Activated effector memory CD4-positive, alpha-beta T cell treated with anti-CD3 and anti-CD28 coated beads, Interleukin-2, amount 50 U/mL, for 16 hours (primary cell): Measurements from ENCODE around the gene SREBF1.

Experiments
- DNase-seq: peaks from one replicate; pipeline ENCODE4 v3.0.0-alpha.2; 2020

Gene SREBF1

GRCh38 chr17:17822616-17823015, 14.2 kb downstream of the SREBF1 start:
- DNase-seq: no peak

- no peak for DNase-seq
These were observed 14.6 kb downstream of the SREBF1 start for GRCh38 chr17:17822189-17822588.

- DNase-seq: no peak
These were observed 16.2 kb downstream of the SREBF1 start for GRCh38 chr17:17820463-17821158.

- no peak for DNase-seq
These were observed 16.7 kb downstream of the SREBF1 start for GRCh38 chr17:17820046-17820445.

DNA sequence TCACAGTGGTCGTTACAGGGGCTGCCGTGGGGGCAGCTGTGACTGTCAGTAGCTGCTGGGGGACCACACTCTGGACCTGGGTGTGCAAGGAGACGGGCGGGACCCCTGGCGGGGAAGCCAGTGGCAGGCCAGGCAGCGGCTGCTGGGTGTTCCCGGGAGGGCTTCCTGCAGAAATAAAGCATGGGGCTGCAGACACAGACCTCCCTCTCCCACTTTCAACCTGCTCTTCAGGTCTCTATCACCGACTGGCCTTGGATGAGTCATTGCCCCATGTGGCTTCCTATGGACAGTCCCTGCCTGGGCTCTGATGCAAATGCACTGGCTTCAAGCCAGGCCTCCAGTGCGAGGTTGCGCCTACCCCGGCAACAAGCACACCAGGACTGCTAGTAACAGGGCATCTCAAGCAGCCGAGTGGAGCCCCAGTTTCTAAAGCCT, 17.2 kb downstream of the SREBF1 start:
- DNase-seq: peak; percentile 87

- DNase-seq: no peak
These were observed 17.7 kb downstream of the SREBF1 start for GRCh38 chr17:17819111-17819510.

DNA sequence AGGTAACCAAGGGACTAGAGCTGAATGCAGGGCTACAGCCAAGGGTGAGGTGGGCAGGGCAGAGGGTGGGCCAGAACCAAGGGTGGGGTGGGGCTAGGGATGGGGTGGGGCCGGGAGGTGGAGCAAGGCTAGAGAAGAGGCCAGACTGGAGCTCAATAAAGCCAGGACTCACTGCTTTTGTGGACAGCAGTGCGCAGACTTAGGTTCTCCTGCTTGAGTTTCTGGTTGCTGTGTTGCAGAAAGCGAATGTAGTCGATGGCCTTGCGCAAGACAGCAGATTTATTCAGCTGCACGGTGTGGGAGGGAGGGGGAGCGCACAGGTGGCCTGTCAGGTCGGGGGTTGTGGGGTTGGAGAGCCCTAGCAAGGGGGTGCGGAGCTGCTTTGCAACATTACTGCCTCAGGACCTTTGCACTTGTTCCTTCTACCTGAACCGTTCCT, 18.7 kb downstream of the SREBF1 start:
- no peak for DNase-seq

DNA sequence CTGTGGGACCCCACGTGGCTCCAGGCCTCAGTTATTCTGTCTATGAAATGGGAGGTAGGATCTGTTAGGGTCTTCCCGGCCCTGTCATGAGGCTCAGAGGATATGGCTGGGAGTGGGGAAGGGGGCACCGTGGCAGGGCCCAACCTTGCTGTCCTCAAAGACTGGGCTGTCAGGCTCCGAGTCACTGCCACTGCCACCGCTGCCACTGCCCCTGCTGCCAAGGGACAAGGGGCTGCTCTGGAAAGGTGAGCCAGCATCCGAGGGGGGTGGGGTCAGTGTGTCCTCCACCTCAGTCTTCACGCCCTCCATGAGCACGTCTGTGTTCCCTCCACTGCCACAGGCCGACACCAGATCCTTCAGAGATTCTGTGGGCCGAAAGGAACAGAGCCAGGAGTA, 19.2 kb downstream of the SREBF1 start:
- DNase-seq: no peak

GRCh38 chr17:17816831-17817551, 19.8 kb downstream of the SREBF1 start:
- no peak for DNase-seq

DNA sequence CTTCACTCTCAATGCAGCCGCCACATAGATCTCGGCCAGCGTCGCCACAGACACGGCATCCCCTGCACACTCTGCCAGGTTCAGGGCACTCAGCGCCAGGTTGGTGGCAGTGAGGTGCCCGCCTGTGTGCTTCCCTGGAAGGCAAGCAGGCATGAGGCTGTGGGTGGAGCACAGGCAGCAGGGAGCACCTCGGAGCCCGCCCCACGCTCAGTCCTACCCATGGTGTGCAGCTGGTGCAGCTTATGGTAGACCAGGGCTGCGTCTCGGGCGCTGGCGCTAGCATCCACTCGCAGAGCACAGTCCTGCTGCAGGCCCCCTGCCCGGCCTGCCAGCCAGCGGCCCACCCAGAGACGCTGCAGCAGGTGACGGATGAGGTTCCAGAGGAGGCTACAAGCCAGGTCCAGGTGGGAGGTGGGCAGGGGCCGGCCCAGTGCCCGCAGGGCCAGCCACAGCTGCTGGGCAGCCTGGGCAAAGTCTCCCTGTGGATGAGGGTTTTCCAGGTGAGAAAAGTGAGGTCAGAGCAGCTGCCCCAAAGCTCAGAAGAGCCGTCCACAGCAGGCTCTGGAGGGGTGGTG, 20.5 kb downstream of the SREBF1 start:
- DNase-seq: no peak

- DNase-seq: no peak
These were observed 21.2 kb downstream of the SREBF1 start for GRCh38 chr17:17815436-17816200.

- DNase-seq: no peak
These were observed 21.8 kb downstream of the SREBF1 start for GRCh38 chr17:17815062-17815406.

DNA sequence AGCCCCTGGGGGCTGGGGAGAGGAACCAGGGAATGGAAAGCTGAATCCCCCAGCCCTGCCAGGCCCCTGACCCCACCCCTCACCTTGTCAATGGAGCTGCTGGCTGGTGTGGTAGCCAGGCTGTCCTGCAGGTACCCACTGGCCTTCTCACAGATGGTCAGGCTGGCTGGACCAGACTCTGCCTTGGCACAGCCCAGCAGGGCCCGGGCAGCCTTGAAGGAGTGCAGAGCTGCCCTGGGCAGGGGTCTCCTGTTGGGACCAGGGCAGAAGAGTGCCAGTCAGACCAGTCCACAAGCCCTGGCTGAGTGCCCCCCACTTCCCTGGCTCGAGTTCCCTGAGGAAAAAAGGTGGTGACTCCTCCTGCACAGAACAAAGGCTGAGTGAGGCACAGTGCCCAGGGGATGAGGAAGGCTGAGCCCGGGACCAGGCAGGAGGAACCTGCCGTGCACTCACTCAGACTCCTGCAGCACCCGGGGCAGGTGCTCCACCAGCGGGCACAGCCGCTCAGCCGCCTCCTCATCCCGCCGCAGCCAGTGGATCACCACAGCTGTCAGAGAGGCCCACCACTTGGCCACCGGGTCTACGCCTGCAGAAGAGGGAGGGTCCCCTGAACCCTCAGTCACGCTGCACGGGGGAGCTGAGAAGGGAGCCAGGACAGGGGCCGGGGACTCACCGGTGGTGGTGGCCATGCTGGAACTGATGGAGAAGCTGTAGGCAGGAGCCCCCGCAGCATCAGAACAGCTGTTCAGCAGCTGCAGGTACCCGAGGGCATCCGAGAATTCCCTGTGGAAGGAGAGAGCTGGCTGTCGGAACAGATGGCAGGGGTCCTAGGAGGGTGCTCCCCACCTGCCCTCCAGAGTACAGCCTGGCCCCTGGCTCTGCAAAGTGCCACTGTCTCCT, 22.4 kb downstream of the SREBF1 start:
- DNase-seq: no peak

- no peak for DNase-seq
These were observed 23.1 kb downstream of the SREBF1 start for GRCh38 chr17:17813725-17814095.

DNA sequence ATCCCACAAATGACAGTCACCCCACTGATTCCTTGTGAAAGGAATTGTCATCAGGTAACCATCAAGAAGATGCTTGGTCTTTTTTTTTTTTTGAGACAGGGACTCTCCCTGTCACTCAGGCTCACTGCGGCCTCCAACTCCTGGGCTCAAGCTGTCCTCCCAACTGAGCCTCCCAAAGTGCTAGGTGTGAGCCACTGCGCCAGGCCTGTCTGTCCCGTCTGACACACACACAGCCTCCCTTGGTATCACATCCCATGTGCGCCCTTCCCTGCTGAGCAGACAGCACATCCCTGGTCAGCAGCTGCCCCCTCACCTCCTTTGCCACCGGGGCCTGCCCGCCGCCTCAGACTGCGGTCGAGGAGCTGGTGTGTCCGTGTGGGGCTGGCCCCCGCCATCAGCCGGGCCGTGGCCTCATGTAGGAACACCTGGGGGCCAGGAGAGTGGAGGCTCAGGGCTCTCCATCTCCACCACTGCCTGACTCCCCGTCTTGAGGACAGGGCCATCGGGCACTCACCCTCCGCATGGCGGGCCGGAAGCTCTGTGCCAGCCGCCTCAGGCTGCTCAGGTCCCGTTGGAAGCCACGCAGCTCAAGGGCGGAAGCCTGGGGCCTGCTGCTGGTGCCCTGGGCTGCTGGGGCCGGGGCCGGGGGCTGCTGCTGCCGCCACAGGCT, 23.6 kb downstream of the SREBF1 start:
- no peak for DNase-seq

DNA sequence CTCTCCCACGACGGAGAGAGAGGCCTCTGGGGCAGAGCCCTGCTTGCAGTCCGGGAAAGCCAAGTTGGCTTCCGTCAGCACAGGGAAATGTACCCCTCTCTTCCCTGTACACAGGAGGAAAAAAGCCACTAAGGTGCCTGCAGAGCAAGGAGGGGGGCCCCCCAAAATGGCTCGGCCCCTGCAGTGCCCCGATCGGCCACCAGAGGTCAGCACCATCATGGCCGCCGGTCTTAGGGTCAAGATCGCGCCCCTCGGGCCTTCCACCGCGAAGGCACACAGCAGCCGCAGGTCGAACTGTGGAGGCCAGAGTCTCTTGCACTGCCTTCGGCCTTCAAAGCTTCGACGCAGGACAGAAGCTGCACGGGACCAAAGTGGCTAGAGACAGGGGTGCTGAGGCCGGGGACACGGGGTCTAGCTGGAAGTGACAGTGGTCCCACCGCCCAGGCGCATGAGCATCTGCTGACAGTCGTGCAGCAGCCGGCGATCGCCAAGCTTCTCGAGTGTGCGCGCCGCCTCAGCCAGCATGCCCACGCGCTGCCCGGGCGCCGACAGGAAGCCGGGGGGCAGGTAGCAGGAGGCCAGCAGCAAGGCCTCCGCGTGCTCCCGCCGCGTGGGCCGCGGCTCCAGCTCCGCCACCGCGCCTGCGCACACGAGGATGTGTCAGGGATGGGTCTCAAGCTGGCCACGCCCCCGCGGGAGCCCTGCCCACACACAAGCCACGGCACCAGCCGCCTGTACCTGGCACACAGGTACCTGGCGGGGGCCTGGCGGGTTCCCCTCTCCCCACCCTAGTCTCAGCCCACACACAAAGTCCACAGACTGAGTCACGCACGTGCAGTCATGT, 24.4 kb downstream of the SREBF1 start:
- peak; percentile 90 for DNase-seq

GRCh38 chr17:17811381-17812210, 25.2 kb downstream of the SREBF1 start:
- no peak for DNase-seq

DNA sequence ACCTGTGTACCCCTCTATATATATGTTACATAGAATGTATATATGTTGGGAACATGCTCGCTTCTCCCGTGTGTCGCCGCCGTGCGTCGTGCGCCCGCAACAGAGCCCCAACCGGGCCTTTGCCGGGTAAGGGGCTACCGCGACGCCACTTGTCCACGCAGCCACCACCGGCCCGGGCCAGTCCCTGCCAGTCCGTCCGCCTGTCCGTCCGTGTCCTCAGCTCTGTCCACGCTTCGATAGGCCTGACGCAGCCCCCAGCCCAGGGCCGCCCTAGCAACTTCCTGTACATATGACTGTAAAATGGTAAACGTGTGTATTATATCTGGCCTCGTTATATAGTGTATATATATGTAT, 25.9 kb downstream of the SREBF1 start:
- no peak for DNase-seq

DNA sequence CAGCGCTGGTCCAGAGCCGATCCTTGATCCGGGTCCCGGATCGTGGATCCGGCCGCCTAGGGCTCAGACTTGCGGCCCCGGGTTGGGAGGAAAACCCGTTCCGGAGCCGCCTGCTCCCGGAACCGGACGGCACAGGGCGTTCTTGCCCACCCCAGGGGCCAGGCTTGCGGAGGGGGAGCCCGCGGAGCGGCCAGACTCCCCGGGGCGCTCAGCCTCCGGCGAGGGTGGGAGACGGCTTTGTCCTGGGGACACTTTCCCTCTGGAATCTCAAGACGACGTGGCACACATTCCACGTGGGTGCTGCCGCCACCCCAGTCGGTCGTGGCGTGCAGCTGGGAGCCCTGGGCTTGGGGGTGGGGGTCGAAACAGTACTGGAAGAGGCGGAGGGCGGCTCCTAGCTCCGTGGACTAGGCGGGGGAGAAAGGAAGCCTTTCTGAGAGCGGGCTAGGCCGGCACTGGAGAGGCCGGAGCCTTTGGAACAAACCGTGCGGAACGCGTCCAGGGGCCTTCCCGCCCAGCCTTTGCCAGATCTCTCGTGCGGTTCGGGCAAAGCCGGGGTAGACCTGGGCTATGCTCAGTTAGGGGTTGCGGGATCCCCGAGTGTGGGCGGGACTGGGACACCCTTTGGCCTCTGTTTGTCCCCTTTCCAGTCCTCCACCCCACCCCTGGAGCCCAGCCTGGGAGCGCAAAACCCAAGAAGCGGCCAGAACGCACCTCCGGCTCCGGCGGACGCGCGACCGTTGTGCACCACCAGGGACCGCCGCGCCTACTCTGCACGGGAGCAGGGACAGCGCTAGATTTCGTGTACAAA, 26.5 kb downstream of the SREBF1 start:
- DNase-seq: no peak
